A673 (cell line): ENCODE results near the gene MSANTD2. TPM values are rescaled to one million over a fixed set of nuclear protein-coding genes. Genes with fewer than 3 reads are reported as not detected.

Source experiments
- BruUV-seq: library from RNA; stranded (reverse); fragments of 400-500 nt; replicated peaks from 2 replicates; lab custom pipeline; 2021; lab: Mats Ljungman, UMichigan
- CTCF ChIA-PET: fragments of 300-600 bp; sonication (Branson Sonifier 250); formaldehyde crosslinking; loops from one replicate; lab custom pipeline; 2022; ENCODE audit warnings: antibody characterized with exemption; lab: Charles Lee
- POLR2A ChIA-PET: fragments of 300-600 bp; sonication (Branson Sonifier 250); formaldehyde crosslinking; loops from one replicate; lab custom pipeline; 2022; ENCODE audit warnings: antibody characterized with exemption; ENCODE audit not compliant: low non-redundant PET; lab: Charles Lee
- DNase-seq: peaks from one replicate; pipeline ENCODE4 v3.0.0-alpha.2; 2015; ENCODE audit warnings: low spot score
- H3K27ac ChIP-seq: fragments of 200-600 bp; sonication (generic); 2 replicates; pipeline ENCODE4 v1.5.1; 2016; ENCODE audit warnings: mixed run types, low read depth, mild to moderate bottlenecking, mixed read lengths, antibody characterized with exemption, low read length; ENCODE audit not compliant: poor library complexity, severe bottlenecking
- H3K27me3 ChIP-seq: fragments of 200-600 bp; sonication (generic); replicated peaks from 2 replicates; pipeline ENCODE4 v1.6.1; 2017; ENCODE audit warnings: mixed run types, low read depth, mild to moderate bottlenecking, mixed read lengths, antibody characterized with exemption, low read length; ENCODE audit not compliant: insufficient read depth, poor library complexity
- H3K36me3 ChIP-seq: fragments of 200-600 bp; sonication (generic); 2 replicates; pipeline ENCODE4 v1.6.1; 2016; ENCODE audit warnings: mixed run types, mild to moderate bottlenecking, mixed read lengths, antibody characterized with exemption, low read length; ENCODE audit not compliant: insufficient read depth, poor library complexity, severe bottlenecking
- H3K4me1 ChIP-seq: fragments of 200-600 bp; sonication (generic); 2 replicates; pipeline ENCODE4 v1.6.1; 2017; ENCODE audit warnings: mixed run types, mild to moderate bottlenecking, mixed read lengths, antibody characterized with exemption, low read length; ENCODE audit not compliant: insufficient read depth, poor library complexity, severe bottlenecking
- H3K4me3 ChIP-seq: fragments of 200-600 bp; sonication (generic); 2 replicates; pipeline ENCODE4 v1.5.1; 2016; ENCODE audit warnings: low read depth, mixed run types, mild to moderate bottlenecking, mixed read lengths, low read length; ENCODE audit not compliant: poor library complexity, severe bottlenecking
- H3K9me3 ChIP-seq: fragments of 200-600 bp; sonication (generic); 2 replicates; pipeline ENCODE4 v1.6.1; 2016; ENCODE audit warnings: mixed run types, low read depth, mild to moderate bottlenecking, mixed read lengths, antibody characterized with exemption, low read length; ENCODE audit not compliant: poor library complexity, severe bottlenecking
- EZH2 ChIP-seq: fragments of 200-600 bp; sonication (generic); IDR thresholded peaks from 2 replicates; pipeline ENCODE4 v1.6.1; 2017; ENCODE audit warnings: borderline replicate concordance, low read depth, mild to moderate bottlenecking, mixed read lengths, antibody characterized with exemption, low read length; ENCODE audit not compliant: poor library complexity, severe bottlenecking
- intact Hi-C: fragments of 100-400 bp; cut with micrococcal nuclease; formaldehyde crosslinking; loops from one replicate; pipeline ENCODE4 v1.10.0; 2022; ENCODE audit not compliant: unreplicated experiment
- total RNA-seq: library from RNA; stranded (reverse); gene quantifications from 2 replicates; pipeline ENCODE4 v1.2.3, GENCODE V29; 2021
- TF ChIP-seq, protein P1 (sequence below): fragments of 300-800, 200-600 bp; sonication (generic); conservative IDR thresholded peaks from 2 replicates; pipeline ENCODE4 v1.5.1; 2017; ENCODE audit warnings: low read depth, mild to moderate bottlenecking, antibody characterized with exemption, low read length, moderate library complexity, mixed read lengths

The MSANTD2 gene
- total RNA-seq, 1 experiment from 2014 or later = 33.3 TPM

DNA sequence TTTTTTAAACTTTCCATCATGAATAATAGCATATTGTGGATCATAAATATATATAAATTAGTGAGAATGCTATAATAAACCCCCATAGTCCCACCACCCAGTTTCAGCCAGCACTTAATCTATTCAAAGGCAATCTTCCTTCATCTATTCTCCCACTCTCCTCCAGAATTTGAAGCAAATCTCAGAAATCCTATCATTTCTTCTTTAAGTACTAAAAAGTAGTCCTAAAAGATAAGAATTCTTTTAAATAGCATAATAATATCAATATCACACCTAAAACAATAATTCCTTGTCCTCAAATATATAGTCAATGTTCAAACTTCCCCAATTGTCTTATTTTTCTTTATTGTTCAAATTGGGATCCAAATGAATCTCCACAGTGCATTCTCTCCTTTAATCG, 40.5 kb upstream of the MSANTD2 start:
- CTCF ChIA-PET = no interaction called here
- Histone ChIP-seq H3K9me3 (no peaks in the 10 kb centered on the region), H3K27me3 (peaks cover 75% of the 10 kb centered on the region), H3K4me3 (no peak overlapping the region), H3K27ac (no peak overlapping the region), H3K36me3 (no peaks in the 10 kb centered on the region), H3K4me1 (peaks cover 32% of the 10 kb centered on the region)
- BruUV-seq = no TSS peak
- intact Hi-C loops = no loop called here
- DNase-seq = no peak
- POLR2A ChIA-PET = no interaction called here
- TF ChIP-seq EZH2 = no peak
- TF ChIP-seq, protein P1, sequence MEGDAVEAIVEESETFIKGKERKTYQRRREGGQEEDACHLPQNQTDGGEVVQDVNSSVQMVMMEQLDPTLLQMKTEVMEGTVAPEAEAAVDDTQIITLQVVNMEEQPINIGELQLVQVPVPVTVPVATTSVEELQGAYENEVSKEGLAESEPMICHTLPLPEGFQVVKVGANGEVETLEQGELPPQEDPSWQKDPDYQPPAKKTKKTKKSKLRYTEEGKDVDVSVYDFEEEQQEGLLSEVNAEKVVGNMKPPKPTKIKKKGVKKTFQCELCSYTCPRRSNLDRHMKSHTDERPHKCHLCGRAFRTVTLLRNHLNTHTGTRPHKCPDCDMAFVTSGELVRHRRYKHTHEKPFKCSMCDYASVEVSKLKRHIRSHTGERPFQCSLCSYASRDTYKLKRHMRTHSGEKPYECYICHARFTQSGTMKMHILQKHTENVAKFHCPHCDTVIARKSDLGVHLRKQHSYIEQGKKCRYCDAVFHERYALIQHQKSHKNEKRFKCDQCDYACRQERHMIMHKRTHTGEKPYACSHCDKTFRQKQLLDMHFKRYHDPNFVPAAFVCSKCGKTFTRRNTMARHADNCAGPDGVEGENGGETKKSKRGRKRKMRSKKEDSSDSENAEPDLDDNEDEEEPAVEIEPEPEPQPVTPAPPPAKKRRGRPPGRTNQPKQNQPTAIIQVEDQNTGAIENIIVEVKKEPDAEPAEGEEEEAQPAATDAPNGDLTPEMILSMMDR = no peak

DNA sequence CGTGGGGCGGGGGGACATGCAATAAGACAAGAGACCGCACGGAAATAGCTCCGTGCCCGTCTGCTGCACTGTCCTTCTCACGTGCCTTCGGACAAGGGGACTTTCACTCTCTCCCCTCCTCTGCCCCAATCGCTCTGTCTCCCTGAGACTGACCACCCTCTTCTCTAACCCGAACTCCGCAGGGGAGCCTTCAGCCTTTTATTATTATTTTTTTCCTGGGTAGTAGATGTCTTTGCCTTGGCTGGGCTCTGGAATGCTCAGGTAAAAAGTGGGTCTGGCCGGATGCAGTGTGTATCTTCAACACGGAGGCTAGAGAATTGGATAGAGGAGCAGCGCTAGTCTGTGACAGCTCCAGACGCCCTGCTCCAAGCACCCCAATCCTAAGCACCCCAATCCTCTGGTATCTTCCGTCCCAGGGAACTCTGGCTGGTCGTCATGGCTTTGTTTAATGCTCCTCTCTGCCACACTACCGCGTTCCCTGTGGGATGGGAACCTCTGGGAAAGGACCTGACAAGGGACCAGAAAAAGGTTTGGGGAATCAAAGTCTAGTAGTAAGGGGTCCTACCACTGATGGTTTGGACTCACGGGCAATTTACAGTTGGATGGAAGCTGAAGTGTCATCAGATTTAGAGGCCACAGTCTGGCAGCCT, 39.9 kb upstream of the MSANTD2 start:
- ChIA-PET POLR2A (no interaction called here), CTCF (no interaction called here)
- Histone ChIP-seq H3K27me3 (peaks cover 69% of the 10 kb centered on the region), H3K4me1 (peaks cover 29% of the 10 kb centered on the region), H3K9me3 (no peaks in the 10 kb centered on the region), H3K4me3 (peak overlapping the region; percentile 38), H3K27ac (no peak overlapping the region), H3K36me3 (no peaks in the 10 kb centered on the region)
- no TSS peak for BruUV-seq
- intact Hi-C loops = loop anchor here (5.0 kb wide), 1 partner anchor 423 kb away; no protein-coding TSS in a partner anchor
- no peak for TF ChIP-seq EZH2
- TF ChIP-seq, protein P1 = no peak
- DNase-seq = no peak

DNA sequence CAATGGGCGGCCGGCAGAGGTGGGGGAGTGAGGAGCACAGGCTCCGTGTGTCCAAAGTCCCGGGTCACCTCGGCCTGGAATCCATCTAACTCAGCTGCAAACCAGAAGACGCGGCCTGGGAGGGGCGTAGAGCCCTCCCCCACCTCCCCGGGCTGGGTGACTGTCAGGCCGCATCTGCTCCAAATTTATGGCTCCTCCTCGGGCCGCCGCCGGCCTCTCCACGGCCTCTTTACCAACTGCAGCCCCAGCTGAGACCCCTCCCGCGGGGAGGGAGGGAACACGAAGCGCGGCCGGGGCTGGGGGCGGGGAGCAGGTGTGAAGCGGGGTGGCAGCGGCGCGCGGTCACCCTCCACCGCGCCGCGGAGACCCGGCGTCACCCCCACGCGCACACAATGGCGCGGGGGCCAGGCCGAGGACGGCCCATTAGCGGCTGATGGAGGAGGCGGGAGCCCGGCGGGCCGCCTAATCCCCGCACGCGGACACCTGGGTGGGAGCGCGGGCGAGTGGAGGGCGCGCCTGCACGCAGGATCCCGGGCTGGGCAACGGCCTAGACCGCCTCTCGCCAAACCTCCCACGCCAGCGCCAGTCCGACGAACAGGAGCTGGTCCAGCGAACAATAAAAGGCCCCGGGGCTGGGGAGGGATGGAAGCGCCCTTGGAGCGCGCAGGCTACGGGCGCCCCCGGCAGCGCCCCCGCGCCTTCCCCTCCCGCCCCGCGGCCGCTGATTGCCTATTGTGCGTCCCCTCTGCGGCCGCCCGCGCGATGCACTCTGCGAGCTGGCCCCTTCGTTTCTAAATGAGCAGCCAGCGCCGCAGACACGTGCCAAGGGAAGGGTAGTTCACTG, 39.1 kb upstream of the MSANTD2 start:
- H3K9me3 ChIP-seq = no peaks in the 10 kb centered on the region
- peak; percentile 87 for TF ChIP-seq EZH2
- TF ChIP-seq, protein P1 = no peak
- peak overlapping the region; percentile 38 for H3K4me3 ChIP-seq
- POLR2A ChIA-PET = no interaction called here
- peaks cover 62% of the 10 kb centered on the region for H3K27me3 ChIP-seq
- H3K4me1 ChIP-seq = peaks cover 23% of the 10 kb centered on the region
- BruUV-seq = no TSS peak
- no peak overlapping the region for H3K27ac ChIP-seq
- no peaks in the 10 kb centered on the region for H3K36me3 ChIP-seq
- DNase-seq = no peak
- intact Hi-C loops = loop anchor here (5.0 kb wide), 1 partner anchor 422 kb away; no protein-coding TSS in a partner anchor
- CTCF ChIA-PET = no interaction called here
